Cardiac fibroblast (primary cell): ENCODE data around the gene KRT73.

ENCODE experiments used
- DNase-seq, 2 donors: peaks; one replicate each; pipeline versions ENCODE4 v3.0.0 to v3.0.0-alpha.2; 2010; ENCODE audit warnings: low read depth in 2 of 2
- H3K4me3 ChIP-seq, 2 donors: replicated peaks in 1 of 2; 1 replicate in 1 of 2; 2 replicates in 1 of 2; pipeline ENCODE4 v1.5.1; 2011; ENCODE audit warnings: low read depth in 2 of 2, low read length in 2 of 2, mild to moderate bottlenecking in 2 of 2, moderate library complexity in 1 of 2
- CTCF ChIP-seq: IDR thresholded peaks from one replicate; pipeline ENCODE4 v1.5.1; 2011; ENCODE audit warnings: low read depth, mild to moderate bottlenecking, low read length, inconsistent platforms

Gene KRT73

GRCh38 chr12:52612431-52613383 lies 5.7 kb downstream of the KRT73 start:
- H3K4me3 ChIP-seq: no peak overlapping the region
- DNase-seq: no peak
- TF ChIP-seq CTCF: no peak

- no peak for DNase-seq
- H3K4me3 ChIP-seq: no peak overlapping the region
Measured at GRCh38 chr12:52611080-52611468, 7.3 kb downstream of the KRT73 start.

GRCh38 chr12:52608826-52609630 lies 9.3 kb downstream of the KRT73 start:
- TF ChIP-seq CTCF: no peak
- no peak overlapping the region for H3K4me3 ChIP-seq
- no peak for DNase-seq

More at GRCh38 chr12:52611080-52611468, 7.3 kb downstream of the KRT73 start:
- TF ChIP-seq CTCF: no peak

GRCh38 chr12:52608161-52608560 lies 10.2 kb downstream of the KRT73 start:
- H3K4me3 ChIP-seq: no peak overlapping the region
- no peak for TF ChIP-seq CTCF
- no peak for DNase-seq

GRCh38 chr12:52607314-52607713 lies 11.0 kb downstream of the KRT73 start:
- TF ChIP-seq CTCF: no peak
- DNase-seq: no peak
- H3K4me3 ChIP-seq: no peak overlapping the region

GRCh38 chr12:52606581-52607218 lies 11.7 kb downstream of the KRT73 start:
- no peak overlapping the region for H3K4me3 ChIP-seq
- no peak for TF ChIP-seq CTCF
- no peak for DNase-seq
